ENCODE measurements around the gene SOBP. TPM values are rescaled to one million over a fixed set of nuclear protein-coding genes. Genes with fewer than 3 reads are reported as not detected.
A peak's percentile ranks its signal among the peaks of the same experiment; 100 is the strongest.

Gene SOBP
- total and polyA plus RNA-seq, 7 donors: 5.7 to 27.6 (median 19.5) TPM

- peak in 1 of 4 donors; percentile 27 for ATAC-seq
- Histone ChIP-seq H3K27ac (peak overlapping the region; percentile 82), H3K36me3 (ENCODE audit: insufficient read depth in 1 of 2, low read depth in 1 of 2) (no peaks in the 10 kb centered on the region), H3K4me3 (no peak overlapping the region), H3K27me3 (ENCODE audit: insufficient read depth in 3 of 3, low read length in 2 of 3) (no peaks in the 10 kb centered on the region), H3K9me3 (no peaks in the 10 kb centered on the region), H3K4me1 (peaks cover 57% of the 10 kb centered on the region)
- intact Hi-C loops (cut with DNase I): no loop called here
- no peak for DNase-seq
- TF ChIP-seq CTCF (IDR thresholded peaks at IDR 0.05): no peak
- 53 to 83% (median 61%) methylated on average over 3 of the region's 3 CpGs for WGBS, 3 donors
Observed at GRCh38 chr6:107667790-107668189, 177.9 kb downstream of the SOBP start.

DNA sequence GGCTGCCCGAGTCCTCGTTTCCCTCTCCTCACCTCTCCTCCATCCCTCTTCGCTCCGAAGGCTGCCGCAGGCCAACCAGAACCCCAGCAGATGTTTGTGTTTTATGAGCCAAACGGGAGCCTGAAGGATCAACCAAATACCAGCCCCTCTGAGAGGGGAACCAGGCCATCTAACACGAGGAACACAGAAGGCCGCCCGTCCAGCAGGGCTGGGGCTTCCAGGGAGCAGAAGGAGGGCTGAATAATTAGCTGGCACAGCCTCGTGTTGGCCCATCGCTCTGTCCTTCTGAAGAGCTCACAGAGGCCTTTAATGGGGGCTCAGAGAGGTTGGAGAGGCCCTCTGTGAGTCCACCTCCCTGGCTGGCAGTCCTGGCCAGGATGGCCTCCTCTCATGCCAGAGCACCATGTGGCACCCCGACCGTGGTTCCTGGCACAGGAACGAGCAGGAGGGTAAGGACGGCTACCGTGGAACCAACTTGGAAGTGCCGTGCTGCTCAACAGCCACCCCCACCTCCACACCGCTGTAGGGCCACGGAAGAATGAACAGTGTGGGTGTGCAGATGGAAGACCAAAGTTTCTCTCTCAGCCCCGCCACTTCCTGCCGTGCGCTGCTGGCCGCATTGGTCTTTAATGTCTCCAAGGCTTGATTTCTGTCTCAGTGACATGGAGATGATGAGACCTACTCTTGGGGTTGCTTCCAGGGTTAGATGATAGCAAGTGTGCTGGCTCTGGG, 179.0 kb downstream of the SOBP start:
- Histone ChIP-seq H3K27me3 (ENCODE audit: insufficient read depth in 3 of 3, low read length in 2 of 3) (no peaks in the 10 kb centered on the region), H3K9me3 (no peaks in the 10 kb centered on the region), H3K27ac (peak overlapping the region; percentile 82), H3K4me3 (no peak overlapping the region), H3K4me1 (peaks cover 58% of the 10 kb centered on the region), H3K36me3 (ENCODE audit: insufficient read depth in 1 of 2, low read depth in 1 of 2) (no peaks in the 10 kb centered on the region)
- no peak for DNase-seq
- TF ChIP-seq CTCF (IDR thresholded peaks at IDR 0.05): no peak
- intact Hi-C loops (cut with DNase I): no loop called here
- no peak for ATAC-seq
- WGBS, 3 donors: 52 to 78% (median 57%) methylated on average over 23 of the region's 23 CpGs

DNA sequence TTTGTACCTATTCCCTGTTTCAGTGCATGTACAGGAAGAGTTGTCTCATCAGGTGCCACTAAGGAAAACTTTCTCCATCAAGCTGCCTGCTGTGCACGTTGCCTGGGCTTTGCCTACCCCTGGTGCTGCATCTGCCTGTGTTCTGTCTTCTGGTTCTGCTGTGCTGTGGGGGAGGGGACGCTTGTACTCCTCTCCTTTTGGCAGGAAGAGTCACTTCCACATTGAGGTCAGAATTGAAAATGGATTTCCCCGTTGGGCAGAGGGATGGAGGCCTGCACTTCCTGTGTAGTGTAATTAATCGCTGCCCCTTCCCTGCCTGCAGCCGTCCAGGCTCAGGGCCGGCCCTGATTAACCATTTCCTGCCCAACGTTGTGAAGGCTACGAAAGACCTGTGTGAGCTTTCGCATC, 180.9 kb downstream of the SOBP start:
- H3K27me3 ChIP-seq (ENCODE audit: insufficient read depth in 3 of 3, low read length in 2 of 3): no peaks in the 10 kb centered on the region
- H3K4me1 ChIP-seq: peaks cover 52% of the 10 kb centered on the region
- no peaks in the 10 kb centered on the region for H3K36me3 ChIP-seq (ENCODE audit: insufficient read depth in 1 of 2, low read depth in 1 of 2)
- H3K9me3 ChIP-seq: no peaks in the 10 kb centered on the region
- no peak overlapping the region for H3K4me3 ChIP-seq
- 17 to 19% (median 17%) methylated on average over 9 of the region's 9 CpGs for WGBS, 3 donors
- DNase-seq (peak; percentile 62 to 78), ATAC-seq (peak; percentile 47 to 65 (median 51))
- peak overlapping the region; percentile 73 for H3K27ac ChIP-seq
- intact Hi-C loops (cut with DNase I): loop anchor here in 1 of 2 donors (10.0 kb wide), 1 partner anchor 356 kb away; no protein-coding TSS in a partner anchor
- TF ChIP-seq CTCF (IDR thresholded peaks at IDR 0.05): no peak

DNA sequence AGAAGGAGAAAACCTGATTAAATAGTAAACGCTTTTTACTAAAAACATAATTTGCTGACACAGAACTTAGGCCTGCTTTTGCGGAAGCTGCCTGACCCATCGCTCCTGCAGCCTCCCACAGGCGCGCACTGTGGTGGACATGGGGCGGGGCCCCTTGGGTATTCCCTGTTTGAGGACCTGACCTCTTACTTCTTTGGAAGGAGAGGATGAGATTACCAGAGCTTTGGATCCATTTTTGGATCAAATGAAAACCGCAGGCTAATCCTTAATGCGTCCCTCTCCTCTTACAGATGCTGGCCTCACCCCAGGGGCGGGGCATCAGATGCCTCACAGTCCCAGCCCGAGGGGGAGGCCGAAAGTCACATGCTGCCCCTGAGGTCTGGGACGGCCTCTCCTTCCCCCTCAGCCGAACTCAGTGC, 183.2 kb downstream of the SOBP start:
- Histone ChIP-seq H3K4me3 (no peak overlapping the region), H3K27me3 (ENCODE audit: insufficient read depth in 3 of 3, low read length in 2 of 3) (no peaks in the 10 kb centered on the region), H3K9me3 (no peaks in the 10 kb centered on the region), H3K36me3 (ENCODE audit: insufficient read depth in 1 of 2, low read depth in 1 of 2) (no peaks in the 10 kb centered on the region), H3K27ac (peak overlapping the region; percentile 25), H3K4me1 (peaks cover 30% of the 10 kb centered on the region)
- peak in 3 of 4 donors; percentile 55 to 78 (median 62) for ATAC-seq
- WGBS, 3 donors: 56 to 72% (median 64%) methylated on average over 13 of the region's 13 CpGs
- peak; percentile 51 to 73 for DNase-seq
- no peak for TF ChIP-seq CTCF (IDR thresholded peaks at IDR 0.05)
- intact Hi-C loops (cut with DNase I): loop anchor here in 1 of 2 donors (10.0 kb wide), 1 partner anchor 358 kb away; no protein-coding TSS in a partner anchor
